SK-N-SH (cell line): ENCODE measurements around the gene TXNDC5. TPM values are rescaled to one million over a fixed set of nuclear protein-coding genes. Genes with fewer than 3 reads are reported as not detected.

Experiments used
- CTCF ChIA-PET: fragments of 300-600, 350-600 bp; formaldehyde crosslinking; extraction: SDS; loops from one replicate; lab custom pipeline; 2021; lab: Yijun Ruan, JAX
- POLR2A ChIA-PET: fragments of 350-600 bp; sonication (Branson Sonifier 250); formaldehyde crosslinking; extraction: SDS; loops from one replicate; lab custom pipeline; 2020; ENCODE audit warnings: antibody characterized with exemption, inconsistent platforms; lab: Yijun Ruan, JAX
- DNase-seq: peaks from one replicate; pipeline ENCODE4 v3.0.0; 2012
- H2AFZ ChIP-seq: fragments of 200-600 bp; sonication (generic); 2 replicates; pipeline ENCODE4 v1.8.1; 2016; ENCODE audit warnings: antibody characterized with exemption, mild to moderate bottlenecking, low read depth
- H3F3A ChIP-seq: fragments of 200-600 bp; sonication (generic); replicated peaks from 2 replicates; pipeline ENCODE3; 2016; ENCODE audit warnings: antibody characterized with exemption, mild to moderate bottlenecking; ENCODE audit not compliant: insufficient read depth
- H3K27ac ChIP-seq, 2 experiments: fragments of 200-500 bp in 1 of 2; fragments of 200-600 bp in 1 of 2; sonication (Bioruptor generic) in 1 of 2; sonication (generic), shearing (Covaris generic) in 1 of 2; 2 replicates each; pipeline versions ENCODE4 v1.5.1 to v1.6.1; 2014 to 2016; ENCODE audit warnings: low read depth in 2 of 2, inconsistent platforms in 1 of 2, low read length in 1 of 2, mild to moderate bottlenecking in 1 of 2, mixed read lengths in 1 of 2
- H3K27me3 ChIP-seq: fragments of 200-600 bp; sonication (generic), shearing (Covaris generic); 2 replicates; pipeline ENCODE4 v1.6.1; 2016; ENCODE audit warnings: mixed run types; ENCODE audit not compliant: insufficient read depth
- H3K36me3 ChIP-seq, 2 experiments: fragments of 200-500 bp in 1 of 2; fragments of 200-600 bp in 1 of 2; sonication (Bioruptor generic) in 1 of 2; sonication (generic) in 1 of 2; replicated peaks in 1 of 2; 2 replicates each; pipeline versions ENCODE3 to v1.5.1; 2014 to 2016; ENCODE audit warnings: low read length in 1 of 2, mild to moderate bottlenecking in 1 of 2; ENCODE audit not compliant: insufficient read depth in 2 of 2, control insufficient read depth in 1 of 2
- H3K4me1 ChIP-seq, 2 experiments: fragments of 200-500 bp in 1 of 2; fragments of 200-600 bp in 1 of 2; sonication (Bioruptor generic) in 1 of 2; sonication (generic), shearing (Covaris generic) in 1 of 2; 2 replicates each; pipeline versions ENCODE4 v1.5.1 to v1.6.1; 2014 to 2016; ENCODE audit warnings: low read depth in 1 of 2, low read length in 1 of 2, mixed run types in 1 of 2; ENCODE audit not compliant: insufficient read depth in 2 of 2, control insufficient read depth in 1 of 2
- H3K4me2 ChIP-seq: fragments of 200-600 bp; sonication (generic), shearing (Covaris generic); 2 replicates; pipeline ENCODE4 v1.6.1; 2017; ENCODE audit warnings: mixed run types
- H3K4me3 ChIP-seq, 2 experiments: fragments of 200-500 bp in 1 of 2; fragments of 200-600 bp in 1 of 2; sonication (Bioruptor generic) in 1 of 2; sonication (generic), shearing (Covaris generic) in 1 of 2; 2 replicates each; pipeline versions ENCODE4 v1.5.1 to v1.8.1; 2014 to 2016; ENCODE audit warnings: low read depth in 2 of 2, inconsistent platforms in 1 of 2, low read length in 1 of 2, mild to moderate bottlenecking in 1 of 2, mixed read lengths in 1 of 2, moderate library complexity in 1 of 2
- H3K79me2 ChIP-seq: fragments of 200-600 bp; sonication (generic); 2 replicates; pipeline ENCODE4 v1.8.1; 2017; ENCODE audit warnings: mild to moderate bottlenecking; ENCODE audit not compliant: insufficient read depth
- H3K9ac ChIP-seq: fragments of 200-600 bp; sonication (generic); 2 replicates; pipeline ENCODE4 v1.6.1; 2017; ENCODE audit warnings: mixed run types
- H3K9me2 ChIP-seq: fragments of 200-600 bp; sonication (generic); 2 replicates; pipeline ENCODE4 v1.6.1; 2017; ENCODE audit warnings: mixed run types
- H3K9me3 ChIP-seq: fragments of 200-600 bp; sonication (generic); 2 replicates; pipeline ENCODE4 v1.6.1; 2017; ENCODE audit warnings: mixed run types, mild to moderate bottlenecking, moderate library complexity
- H4K20me1 ChIP-seq: fragments of 200-600 bp; sonication (generic); 2 replicates; pipeline ENCODE4 v1.6.1; 2017; ENCODE audit warnings: mild to moderate bottlenecking, mixed run types; ENCODE audit not compliant: insufficient read depth
- CHD2 ChIP-seq: fragments of 150-350 bp; IDR thresholded peaks from 2 replicates; pipeline ENCODE4 v1.6.1; 2018; ENCODE audit warnings: low read length; ENCODE audit not compliant: partially characterized antibody
- ELF1 ChIP-seq: IDR thresholded peaks from 2 replicates; pipeline ENCODE4 v1.4.0; 2012
- FOSL2 ChIP-seq: IDR thresholded peaks from 2 replicates; pipeline ENCODE4 v1.4.0; 2012; ENCODE audit warnings: low read depth, mild to moderate bottlenecking, moderate library complexity, borderline replicate concordance
- FOXM1 ChIP-seq: IDR thresholded peaks from 2 replicates; pipeline ENCODE4 v1.4.0; 2012; ENCODE audit warnings: low read depth, mild to moderate bottlenecking
- GABPA ChIP-seq: IDR thresholded peaks from 2 replicates; pipeline ENCODE4 v1.4.0; 2012; ENCODE audit warnings: low read depth, mild to moderate bottlenecking
- MEF2A ChIP-seq: IDR thresholded peaks from 2 replicates; pipeline ENCODE4 v1.4.0; 2012; ENCODE audit warnings: low read depth, borderline replicate concordance
- MXI1 ChIP-seq: IDR thresholded peaks from 2 replicates; pipeline ENCODE4 v1.6.1; 2012; ENCODE audit warnings: mild to moderate bottlenecking, low read depth, low read length, improper control_type of control experiment
- NFIC ChIP-seq: IDR thresholded peaks from 2 replicates; pipeline ENCODE4 v1.4.0; 2012; ENCODE audit warnings: borderline replicate concordance
- NRF1 ChIP-seq: IDR thresholded peaks from 2 replicates; pipeline ENCODE4 v1.6.1; 2012; ENCODE audit warnings: low read depth, mild to moderate bottlenecking, low read length
- RAD21 ChIP-seq: IDR thresholded peaks from 2 replicates; pipeline ENCODE4 v1.6.1; 2012; ENCODE audit warnings: mild to moderate bottlenecking, low read length
- RFX5 ChIP-seq: IDR thresholded peaks from 2 replicates; pipeline ENCODE4 v1.6.1; 2012; ENCODE audit warnings: mild to moderate bottlenecking, improper control_type of control experiment, low read length
- RXRA ChIP-seq: IDR thresholded peaks from 2 replicates; pipeline ENCODE4 v1.4.0; 2012; ENCODE audit warnings: low read depth, mild to moderate bottlenecking, borderline replicate concordance
- SIN3A ChIP-seq: IDR thresholded peaks from 2 replicates; pipeline ENCODE4 v1.6.1; 2012; ENCODE audit warnings: low read depth, mild to moderate bottlenecking, low read length, moderate library complexity, borderline replicate concordance
- SMC3 ChIP-seq: IDR thresholded peaks from 2 replicates; pipeline ENCODE4 v1.6.1; 2012; ENCODE audit warnings: low read depth, low read length, improper control_type of control experiment
- TEAD4 ChIP-seq: IDR thresholded peaks from 2 replicates; pipeline ENCODE4 v1.4.0; 2012; ENCODE audit warnings: mild to moderate bottlenecking, borderline replicate concordance; ENCODE audit not compliant: insufficient read depth
- WGBS: methylation state at CpG from one replicate; pipeline ENCODE4 v1.1.6; 2017; ENCODE audit warnings: low lambda C conversion rate; 5-methylcytosine and 5-hydroxymethylcytosine counted together
- polyA plus RNA-seq, 3 experiments: library from polyadenylated mRNA; depleted of rRNA; stranded (reverse); fragments of >200 nt; gene quantifications; 2 replicates each; pipeline ENCODE4 v1.2.3, GENCODE V29; 2012
- TF ChIP-seq, protein P1 (sequence below): IDR thresholded peaks from 2 replicates; pipeline ENCODE4 v1.4.0; 2012; ENCODE audit warnings: low read depth
- TF ChIP-seq, protein P2 (sequence below): IDR thresholded peaks from 2 replicates; pipeline ENCODE4 v1.4.0; 2012; ENCODE audit warnings: low read depth, borderline replicate concordance
- TF ChIP-seq, protein P3 (sequence below): fragments of 150-350 bp; IDR thresholded peaks from 2 replicates; pipeline ENCODE4 v1.6.1; 2016; ENCODE audit warnings: mild to moderate bottlenecking, low read depth, low read length
- TF ChIP-seq, protein P4 (sequence below): IDR thresholded peaks from 2 replicates; pipeline ENCODE4; 2012
- TF ChIP-seq, protein P5 (sequence below): fragments of 200-600 bp; sonication (generic); IDR thresholded peaks from 2 replicates; pipeline ENCODE4 v1.6.1; 2017; ENCODE audit warnings: antibody characterized with exemption, mild to moderate bottlenecking, moderate library complexity
- TF ChIP-seq, protein P6 (sequence below): IDR thresholded peaks from 2 replicates; pipeline ENCODE4 v1.4.0; 2012; ENCODE audit warnings: low read depth, borderline replicate concordance

TXNDC5 gene
- polyA plus RNA-seq, 1 of the 3 experiments (the other 2 are of a cell fraction) = 187 TPM

DNA sequence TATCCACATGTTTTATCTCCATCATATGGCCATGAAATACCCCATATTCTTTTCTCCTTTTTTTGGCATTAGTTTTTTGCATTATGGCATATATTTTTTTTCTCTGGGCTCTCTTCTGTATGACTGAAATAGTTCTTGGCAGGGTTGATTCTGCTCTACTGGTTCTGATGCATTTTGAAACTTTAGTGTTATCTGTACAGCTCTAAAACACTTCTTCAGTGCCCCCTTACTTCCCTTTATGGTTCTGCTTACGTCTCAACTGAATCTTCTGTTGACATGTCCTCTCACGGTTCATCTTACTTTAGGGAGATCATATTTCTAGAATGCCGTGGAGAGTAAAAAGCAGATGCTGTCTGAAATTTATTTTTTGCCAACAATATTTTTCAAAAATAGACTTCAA is 23.2 kb upstream of the TXNDC5 start:
- TF ChIP-seq GABPA (no peak), NFIC (no peak), SMC3 (no peak)
- TF ChIP-seq, protein P1, sequence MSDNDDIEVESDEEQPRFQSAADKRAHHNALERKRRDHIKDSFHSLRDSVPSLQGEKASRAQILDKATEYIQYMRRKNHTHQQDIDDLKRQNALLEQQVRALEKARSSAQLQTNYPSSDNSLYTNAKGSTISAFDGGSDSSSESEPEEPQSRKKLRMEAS = no peak
- no peak overlapping the region for H3K4me2 ChIP-seq
- no peak for DNase-seq
- WGBS = 51% methylated on average over 3 of the region's 3 CpGs
- no peaks in the 10 kb centered on the region for H4K20me1 ChIP-seq
- H3K27ac ChIP-seq = no peak overlapping the region
- H3F3A ChIP-seq = no peaks in the 10 kb centered on the region
- H3K79me2 ChIP-seq = no peaks in the 10 kb centered on the region
- no peaks in the 10 kb centered on the region for H3K4me1 ChIP-seq
- H3K9ac ChIP-seq = no peak overlapping the region
- no peaks in the 10 kb centered on the region for H3K27me3 ChIP-seq
- ChIA-PET CTCF (no interaction called here), POLR2A (no interaction called here)
- H3K9me2 ChIP-seq = no peaks in the 10 kb centered on the region
- H2AFZ ChIP-seq = no peak overlapping the region
- no peaks in the 10 kb centered on the region for H3K9me3 ChIP-seq
- H3K36me3 ChIP-seq = no peaks in the 10 kb centered on the region
- H3K4me3 ChIP-seq = no peak overlapping the region

DNA sequence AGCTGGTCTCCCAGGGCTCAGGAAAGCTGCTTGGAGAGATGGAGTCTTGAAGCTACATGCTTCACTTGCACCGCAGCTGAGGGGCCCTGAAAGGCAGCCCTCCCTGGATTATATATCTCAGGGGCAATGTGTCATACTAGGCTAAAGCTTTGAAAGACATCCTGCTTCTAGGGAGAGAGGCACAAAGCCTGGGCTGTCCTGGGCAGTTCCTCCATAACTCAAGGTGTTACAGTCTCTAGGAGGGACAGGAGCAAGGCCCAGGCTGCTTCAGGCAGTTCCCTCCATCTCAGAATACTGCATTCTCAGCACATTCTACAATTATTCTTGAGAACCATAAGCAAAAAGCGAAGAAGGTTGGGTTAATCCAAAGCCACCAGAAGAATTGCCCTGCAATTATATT is 22.0 kb upstream of the TXNDC5 start:
- Histone ChIP-seq H3K36me3 (no peaks in the 10 kb centered on the region), H3K4me1 (no peaks in the 10 kb centered on the region), H3K9me2 (no peaks in the 10 kb centered on the region), H3K27me3 (no peaks in the 10 kb centered on the region), H3F3A (no peaks in the 10 kb centered on the region), H3K4me3 (no peak overlapping the region), H3K27ac (no peak overlapping the region), H3K9ac (no peak overlapping the region), H3K4me2 (no peak overlapping the region)
- DNase-seq = no peak
- POLR2A ChIA-PET = no interaction called here
- CTCF ChIA-PET = no interaction called here
- TF ChIP-seq ELF1 (no peak), MXI1 (no peak), FOSL2 (no peak), CHD2 (no peak), FOXM1 (no peak), RAD21 (no peak), SMC3 (no peak), RFX5 (no peak), RXRA (no peak), MEF2A (no peak), NRF1 (no peak), NFIC (no peak), SIN3A (no peak), TEAD4 (no peak)
- TF ChIP-seq, protein P2, sequence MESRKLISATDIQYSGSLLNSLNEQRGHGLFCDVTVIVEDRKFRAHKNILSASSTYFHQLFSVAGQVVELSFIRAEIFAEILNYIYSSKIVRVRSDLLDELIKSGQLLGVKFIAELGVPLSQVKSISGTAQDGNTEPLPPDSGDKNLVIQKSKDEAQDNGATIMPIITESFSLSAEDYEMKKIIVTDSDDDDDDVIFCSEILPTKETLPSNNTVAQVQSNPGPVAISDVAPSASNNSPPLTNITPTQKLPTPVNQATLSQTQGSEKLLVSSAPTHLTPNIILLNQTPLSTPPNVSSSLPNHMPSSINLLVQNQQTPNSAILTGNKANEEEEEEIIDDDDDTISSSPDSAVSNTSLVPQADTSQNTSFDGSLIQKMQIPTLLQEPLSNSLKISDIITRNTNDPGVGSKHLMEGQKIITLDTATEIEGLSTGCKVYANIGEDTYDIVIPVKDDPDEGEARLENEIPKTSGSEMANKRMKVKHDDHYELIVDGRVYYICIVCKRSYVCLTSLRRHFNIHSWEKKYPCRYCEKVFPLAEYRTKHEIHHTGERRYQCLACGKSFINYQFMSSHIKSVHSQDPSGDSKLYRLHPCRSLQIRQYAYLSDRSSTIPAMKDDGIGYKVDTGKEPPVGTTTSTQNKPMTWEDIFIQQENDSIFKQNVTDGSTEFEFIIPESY = no peak
- TF ChIP-seq, protein P3, sequence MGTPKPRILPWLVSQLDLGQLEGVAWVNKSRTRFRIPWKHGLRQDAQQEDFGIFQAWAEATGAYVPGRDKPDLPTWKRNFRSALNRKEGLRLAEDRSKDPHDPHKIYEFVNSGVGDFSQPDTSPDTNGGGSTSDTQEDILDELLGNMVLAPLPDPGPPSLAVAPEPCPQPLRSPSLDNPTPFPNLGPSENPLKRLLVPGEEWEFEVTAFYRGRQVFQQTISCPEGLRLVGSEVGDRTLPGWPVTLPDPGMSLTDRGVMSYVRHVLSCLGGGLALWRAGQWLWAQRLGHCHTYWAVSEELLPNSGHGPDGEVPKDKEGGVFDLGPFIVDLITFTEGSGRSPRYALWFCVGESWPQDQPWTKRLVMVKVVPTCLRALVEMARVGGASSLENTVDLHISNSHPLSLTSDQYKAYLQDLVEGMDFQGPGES = no peak
- TF ChIP-seq, protein P4, sequence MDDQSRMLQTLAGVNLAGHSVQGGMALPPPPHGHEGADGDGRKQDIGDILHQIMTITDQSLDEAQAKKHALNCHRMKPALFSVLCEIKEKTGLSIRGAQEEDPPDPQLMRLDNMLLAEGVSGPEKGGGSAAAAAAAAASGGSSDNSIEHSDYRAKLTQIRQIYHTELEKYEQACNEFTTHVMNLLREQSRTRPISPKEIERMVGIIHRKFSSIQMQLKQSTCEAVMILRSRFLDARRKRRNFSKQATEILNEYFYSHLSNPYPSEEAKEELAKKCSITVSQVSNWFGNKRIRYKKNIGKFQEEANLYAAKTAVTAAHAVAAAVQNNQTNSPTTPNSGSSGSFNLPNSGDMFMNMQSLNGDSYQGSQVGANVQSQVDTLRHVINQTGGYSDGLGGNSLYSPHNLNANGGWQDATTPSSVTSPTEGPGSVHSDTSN = no peak
- TF ChIP-seq, protein P5, sequence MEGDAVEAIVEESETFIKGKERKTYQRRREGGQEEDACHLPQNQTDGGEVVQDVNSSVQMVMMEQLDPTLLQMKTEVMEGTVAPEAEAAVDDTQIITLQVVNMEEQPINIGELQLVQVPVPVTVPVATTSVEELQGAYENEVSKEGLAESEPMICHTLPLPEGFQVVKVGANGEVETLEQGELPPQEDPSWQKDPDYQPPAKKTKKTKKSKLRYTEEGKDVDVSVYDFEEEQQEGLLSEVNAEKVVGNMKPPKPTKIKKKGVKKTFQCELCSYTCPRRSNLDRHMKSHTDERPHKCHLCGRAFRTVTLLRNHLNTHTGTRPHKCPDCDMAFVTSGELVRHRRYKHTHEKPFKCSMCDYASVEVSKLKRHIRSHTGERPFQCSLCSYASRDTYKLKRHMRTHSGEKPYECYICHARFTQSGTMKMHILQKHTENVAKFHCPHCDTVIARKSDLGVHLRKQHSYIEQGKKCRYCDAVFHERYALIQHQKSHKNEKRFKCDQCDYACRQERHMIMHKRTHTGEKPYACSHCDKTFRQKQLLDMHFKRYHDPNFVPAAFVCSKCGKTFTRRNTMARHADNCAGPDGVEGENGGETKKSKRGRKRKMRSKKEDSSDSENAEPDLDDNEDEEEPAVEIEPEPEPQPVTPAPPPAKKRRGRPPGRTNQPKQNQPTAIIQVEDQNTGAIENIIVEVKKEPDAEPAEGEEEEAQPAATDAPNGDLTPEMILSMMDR = no peak
- TF ChIP-seq, protein P6, sequence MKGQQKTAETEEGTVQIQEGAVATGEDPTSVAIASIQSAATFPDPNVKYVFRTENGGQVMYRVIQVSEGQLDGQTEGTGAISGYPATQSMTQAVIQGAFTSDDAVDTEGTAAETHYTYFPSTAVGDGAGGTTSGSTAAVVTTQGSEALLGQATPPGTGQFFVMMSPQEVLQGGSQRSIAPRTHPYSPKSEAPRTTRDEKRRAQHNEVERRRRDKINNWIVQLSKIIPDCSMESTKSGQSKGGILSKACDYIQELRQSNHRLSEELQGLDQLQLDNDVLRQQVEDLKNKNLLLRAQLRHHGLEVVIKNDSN = no peak
- TF ChIP-seq, all 33 proteins: peak for 0
- WGBS = 42% methylated on average over 2 of the region's 2 CpGs
- H4K20me1 ChIP-seq = no peaks in the 10 kb centered on the region
- H3K79me2 ChIP-seq = no peaks in the 10 kb centered on the region
- no peaks in the 10 kb centered on the region for H3K9me3 ChIP-seq
- no peak overlapping the region for H2AFZ ChIP-seq
